GM21390 (cell line): ENCODE data around the gene CREB5.

Source experiments
- ATAC-seq: cut with Tn5 transposase; IDR thresholded peaks from one replicate; pipeline ENCODE4 v1.9.1; 2021; ENCODE audit not compliant: unreplicated experiment

CREB5 gene

DNA sequence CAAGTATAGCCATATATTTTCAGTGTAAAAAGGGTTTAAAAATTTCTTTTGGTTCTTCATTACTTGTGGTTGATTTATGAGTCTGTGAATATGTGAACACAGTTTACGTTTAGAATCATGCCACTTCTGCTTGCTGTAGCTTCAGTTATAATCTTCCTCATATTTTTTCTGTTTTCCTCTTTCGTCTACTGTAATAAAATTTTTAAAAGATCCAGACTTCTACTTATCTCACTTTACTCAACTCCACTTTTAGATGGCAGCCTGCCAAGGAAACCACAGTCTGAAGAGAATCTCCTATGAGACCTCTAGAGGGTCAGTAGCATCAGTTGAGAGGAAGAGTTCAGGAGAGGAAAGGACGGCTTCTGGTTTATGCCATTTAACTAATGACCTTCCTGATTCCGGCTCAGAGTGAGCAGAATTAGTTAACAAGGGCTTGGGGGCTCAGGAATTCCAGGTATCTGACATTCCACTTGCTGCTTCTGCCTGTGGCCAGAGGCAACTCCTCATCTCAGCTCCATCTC lies 21.4 kb downstream of the CREB5 start:
- ATAC-seq: no peak

DNA sequence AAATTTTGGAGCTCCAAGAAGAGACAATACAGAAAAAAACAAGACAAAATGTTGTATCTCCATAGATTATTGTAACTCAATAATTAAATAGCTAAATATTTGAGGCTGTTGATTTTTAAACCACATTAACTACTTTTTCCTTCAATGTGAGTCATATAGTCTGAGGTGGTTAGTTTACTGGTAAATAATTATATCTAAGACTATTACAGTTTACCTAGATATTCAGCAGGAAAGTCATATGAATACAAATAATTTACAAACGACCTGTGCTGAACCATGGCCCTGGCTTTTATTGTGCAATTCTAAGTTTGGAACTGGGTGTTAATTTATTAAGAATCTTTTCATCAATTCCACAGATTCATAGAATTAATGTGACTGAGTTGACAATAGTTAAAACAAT lies 22.2 kb downstream of the CREB5 start:
- ATAC-seq: no peak

DNA sequence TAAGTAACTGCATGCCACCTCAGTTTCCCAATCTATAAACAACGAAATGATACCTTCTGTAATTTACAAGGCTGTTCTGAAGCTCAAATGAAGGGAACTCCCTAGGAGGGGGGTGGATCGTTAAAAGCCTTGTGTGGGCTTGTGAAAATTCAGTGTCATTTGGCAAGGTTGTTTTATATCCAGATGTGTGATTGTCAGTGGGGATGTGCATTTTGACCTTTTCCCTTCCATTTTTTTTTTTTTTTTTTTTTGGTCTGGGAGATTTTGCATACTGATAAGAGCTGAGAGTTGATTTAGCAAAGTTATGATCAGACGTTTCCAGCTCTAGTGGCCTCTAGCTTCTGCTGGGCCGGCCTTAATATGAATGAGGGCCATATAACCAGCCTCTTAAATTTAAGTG lies 22.8 kb downstream of the CREB5 start:
- no peak for ATAC-seq

DNA sequence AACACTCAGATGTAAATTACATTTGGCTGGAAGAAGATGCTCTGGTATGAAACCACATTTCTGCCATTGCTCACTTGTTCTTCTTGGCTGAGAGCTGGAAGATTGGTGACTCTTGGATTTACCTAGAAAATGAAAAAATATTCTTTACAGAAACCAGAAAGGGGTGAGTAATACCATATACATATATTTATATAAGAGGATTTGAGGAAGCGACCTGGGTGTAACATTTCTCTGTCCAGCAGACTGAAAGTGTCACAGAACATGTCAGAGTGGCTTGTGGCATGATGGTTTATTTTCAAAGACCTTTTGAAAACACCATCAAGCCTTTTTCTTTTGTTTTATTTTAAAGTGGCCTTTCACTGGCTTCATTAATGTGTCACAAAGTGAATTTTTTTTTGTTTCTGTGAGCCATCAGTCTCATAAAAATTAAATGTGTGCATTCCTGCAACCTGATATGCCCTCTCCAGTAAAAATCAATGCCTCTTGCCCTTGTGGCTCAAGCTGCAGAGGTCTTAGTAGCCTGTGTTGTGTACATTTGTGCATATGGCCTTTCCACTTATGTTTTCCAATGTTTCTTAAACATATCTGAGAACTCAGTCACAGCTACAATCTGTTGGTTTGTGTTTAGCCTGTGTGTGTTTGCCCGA lies 23.5 kb downstream of the CREB5 start:
- ATAC-seq: no peak

DNA sequence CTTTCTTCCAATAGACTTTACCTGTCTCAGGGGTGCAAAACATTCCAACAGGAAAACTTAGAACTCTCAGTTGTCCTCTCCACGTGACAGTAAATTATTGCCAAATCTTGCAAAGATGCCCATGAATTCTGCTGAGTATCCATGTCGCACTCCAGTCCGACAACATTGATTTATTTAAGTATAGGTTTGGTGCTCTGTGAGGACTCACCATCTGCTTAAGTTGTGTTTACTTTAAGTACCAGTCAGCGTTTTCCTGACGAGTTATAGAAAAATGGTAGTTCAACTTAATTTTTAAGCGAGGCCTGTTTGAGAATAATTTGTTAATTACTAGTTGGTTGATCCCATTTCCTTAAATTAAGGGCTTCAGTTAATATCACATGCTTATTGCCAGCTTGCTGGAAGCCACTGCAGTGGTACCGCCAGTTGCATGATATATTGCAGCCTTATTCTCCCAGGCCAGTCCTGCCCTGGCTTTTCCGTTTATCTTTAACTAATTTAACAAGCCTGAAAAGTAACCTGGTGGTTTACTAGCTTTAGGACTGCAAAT lies 27.8 kb downstream of the CREB5 start:
- no peak for ATAC-seq

- no peak for ATAC-seq
Observed at GRCh38 chr7:28442540-28443420, 30.5 kb downstream of the CREB5 start.

GRCh38 chr7:28446131-28446530 lies 33.8 kb downstream of the CREB5 start:
- no peak for ATAC-seq

DNA sequence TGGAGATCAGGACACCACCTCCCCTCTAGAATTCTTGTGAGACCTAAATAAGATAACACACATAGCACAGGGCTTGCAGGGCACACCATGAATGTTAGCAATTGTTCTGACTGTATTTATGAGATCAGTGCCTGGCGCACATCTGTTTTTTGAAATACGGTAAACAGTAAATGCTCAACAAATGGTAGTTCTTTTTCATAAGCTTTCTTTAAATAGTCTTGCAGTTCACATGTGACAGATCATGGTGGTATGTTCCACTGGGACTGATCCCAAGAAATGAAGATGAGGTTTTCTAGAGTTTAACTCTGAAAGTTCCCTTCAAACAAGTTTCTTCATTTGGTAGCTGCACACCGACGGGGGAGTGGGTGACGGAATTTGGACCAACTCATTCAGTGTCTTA lies 34.8 kb downstream of the CREB5 start:
- ATAC-seq: no peak

DNA sequence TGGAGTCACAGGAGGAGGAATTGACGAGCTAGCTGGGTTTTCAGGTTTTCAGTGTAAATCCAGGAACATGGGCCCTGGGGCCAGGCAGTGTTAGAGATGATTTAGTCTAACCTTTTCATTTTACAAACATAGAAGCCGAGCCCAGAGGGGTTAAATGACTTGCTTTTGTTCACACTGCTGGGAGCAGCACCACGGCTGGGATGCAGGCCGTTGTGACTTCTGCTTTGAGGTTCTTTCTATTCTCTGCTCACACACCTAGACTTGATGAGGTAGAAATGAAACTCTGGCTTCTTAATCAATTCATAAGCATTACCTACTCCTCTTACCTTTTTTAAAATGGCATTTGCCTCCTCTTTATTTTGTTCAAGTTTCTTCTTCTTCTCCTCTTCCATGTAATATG lies 36.4 kb downstream of the CREB5 start:
- no peak for ATAC-seq

DNA sequence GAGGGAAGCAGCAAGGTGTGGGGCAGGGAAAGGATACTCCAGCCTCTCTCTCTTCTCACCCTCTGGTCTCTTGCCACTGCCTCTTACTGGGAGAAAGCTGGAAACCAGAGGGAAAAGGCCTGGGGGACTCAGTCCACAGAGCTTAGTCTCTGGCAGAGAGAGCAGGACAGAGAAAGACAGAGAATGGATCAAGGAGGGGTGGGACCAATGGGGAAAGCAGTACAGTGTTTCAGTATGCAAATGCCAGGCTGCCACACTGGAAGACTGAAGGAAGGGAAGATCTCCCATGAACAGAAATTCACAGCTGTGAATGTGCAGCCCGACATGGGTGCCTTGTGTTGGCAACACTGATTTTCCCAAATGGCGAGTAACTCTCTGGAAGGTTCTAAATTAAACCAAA lies 40.4 kb downstream of the CREB5 start:
- no peak for ATAC-seq

GRCh38 chr7:28455486-28455885 lies 43.2 kb downstream of the CREB5 start:
- no peak for ATAC-seq

GRCh38 chr7:28456044-28456443 lies 43.7 kb downstream of the CREB5 start:
- no peak for ATAC-seq

GRCh38 chr7:28458732-28459131 lies 46.4 kb downstream of the CREB5 start:
- ATAC-seq: no peak

DNA sequence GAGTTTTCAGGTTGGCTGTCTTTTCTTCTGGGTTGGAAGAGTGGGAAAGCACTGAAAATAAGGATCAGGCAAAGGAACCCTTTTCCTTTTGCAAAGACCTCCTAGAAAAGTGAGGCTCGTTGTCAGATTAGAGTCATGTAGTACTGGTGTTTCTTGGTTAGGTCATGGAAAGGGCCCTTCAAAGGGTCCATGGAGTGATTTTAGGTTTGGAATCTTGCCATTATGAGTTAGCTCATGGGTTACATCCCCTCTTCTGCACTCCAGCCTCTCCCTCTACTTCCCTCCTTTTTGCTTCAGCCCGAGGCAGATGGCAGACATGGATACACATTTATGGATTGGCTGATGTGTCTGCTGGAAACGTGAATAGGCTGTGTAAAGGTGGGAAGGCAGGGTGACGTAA lies 47.0 kb downstream of the CREB5 start:
- no peak for ATAC-seq

- ATAC-seq: no peak
Observed at GRCh38 chr7:28465697-28466096, 53.4 kb downstream of the CREB5 start.

DNA sequence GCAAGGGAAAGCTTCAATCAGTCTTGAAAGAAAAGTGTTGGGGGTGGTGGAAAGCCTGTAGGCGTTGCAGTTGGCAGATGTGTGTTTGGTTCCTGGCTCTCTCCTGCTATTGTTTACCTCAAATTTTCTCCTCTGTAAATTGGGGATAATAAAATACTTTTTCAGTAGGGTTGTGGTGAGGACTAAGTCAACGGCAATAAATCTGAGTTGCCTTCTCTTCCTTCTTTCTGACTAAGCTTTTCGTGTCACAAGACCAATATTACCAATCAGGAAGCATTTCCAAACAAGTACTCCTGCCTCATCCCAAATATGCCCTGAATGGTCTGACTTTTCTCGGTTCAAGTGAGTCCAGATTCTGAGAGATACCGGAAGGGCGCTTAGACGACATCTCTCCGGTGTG lies 54.0 kb downstream of the CREB5 start:
- no peak for ATAC-seq

DNA sequence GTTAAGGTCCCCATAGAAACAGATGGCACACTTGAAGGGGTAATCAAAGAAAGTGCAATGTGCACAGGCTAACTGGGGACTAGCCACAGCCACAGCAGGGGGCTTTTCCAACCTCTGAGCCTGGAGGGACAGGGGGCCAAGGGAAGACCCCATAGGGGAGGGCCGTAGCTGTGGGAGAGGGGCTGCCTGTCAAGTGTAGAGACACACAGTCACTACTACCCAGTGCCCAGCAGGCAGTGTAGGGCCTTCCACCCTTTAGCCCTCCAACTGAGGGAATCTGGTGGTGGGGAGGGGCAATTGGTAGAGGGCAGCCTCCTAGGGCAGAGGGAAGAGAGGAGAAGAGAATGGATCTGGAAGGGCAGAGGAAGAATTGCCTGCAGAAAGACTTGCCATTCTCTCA lies 54.6 kb downstream of the CREB5 start:
- ATAC-seq: no peak

- ATAC-seq: no peak
Observed at GRCh38 chr7:28469562-28469961, 57.2 kb downstream of the CREB5 start.

GRCh38 chr7:28470344-28470743 lies 58.0 kb downstream of the CREB5 start:
- no peak for ATAC-seq

GRCh38 chr7:28472332-28472731 lies 60.0 kb downstream of the CREB5 start:
- ATAC-seq: no peak

- ATAC-seq: no peak
Observed at GRCh38 chr7:28473571-28474281, 61.4 kb downstream of the CREB5 start.

DNA sequence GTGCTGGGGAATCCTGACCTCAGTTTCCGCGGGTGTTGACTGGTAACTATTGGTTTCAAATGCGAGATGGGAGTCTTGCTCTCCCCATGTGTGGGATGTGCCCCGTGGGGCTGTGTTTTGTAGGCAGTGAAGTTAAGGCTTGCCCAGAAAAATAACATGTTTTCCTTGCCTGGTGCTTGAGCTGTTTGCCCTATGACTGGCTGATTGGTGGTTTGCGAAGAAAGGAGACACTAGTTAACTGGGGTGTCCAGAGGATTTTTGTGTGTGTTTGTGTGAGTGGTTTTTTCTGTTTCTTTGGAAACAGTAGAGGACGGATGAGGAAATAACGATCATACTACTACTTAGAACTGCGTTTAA lies 61.9 kb downstream of the CREB5 start:
- ATAC-seq: no peak
